Endothelial cell of umbilical vein (primary cell): ENCODE data around the gene RRP8. TPM values are rescaled to one million over a fixed set of nuclear protein-coding genes. Genes with fewer than 3 reads are reported as not detected.

ENCODE experiments used
- BruUV-seq: library from RNA; stranded (reverse); fragments of 400-500 nt; replicated peaks from 2 replicates; lab custom pipeline; 2021; lab: Mats Ljungman, UMichigan
- CTCF ChIA-PET: fragments of 300-600, 350-600 bp; sonication (Branson Sonifier 250); formaldehyde crosslinking; loops from one replicate; lab custom pipeline; 2021; ENCODE audit warnings: antibody characterized with exemption, inconsistent platforms; lab: Charles Lee
- POLR2A ChIA-PET: fragments of 300-600, 350-600 bp; sonication (Branson Sonifier 250); formaldehyde crosslinking; loops from one replicate; lab custom pipeline; 2021; ENCODE audit warnings: antibody characterized with exemption, inconsistent platforms; lab: Charles Lee
- DNase-seq: peaks from one replicate; pipeline ENCODE4 v3.0.0-alpha.2; 2011; ENCODE audit warnings: low read depth, low spot score
- FAIRE-seq: peaks from 2 replicates; lab custom pipeline; 2011; peaks lifted over from hg19 to GRCh38; lab: Jason Lieb, UNC
- H2AFZ ChIP-seq: 2 replicates; pipeline ENCODE4 v1.6.0; 2012; ENCODE audit warnings: low read depth, low read length, control low read depth, inconsistent platforms
- H3K27ac ChIP-seq: 2 replicates; pipeline ENCODE4 v1.5.1; 2011; ENCODE audit warnings: low read depth, mild to moderate bottlenecking, control low read depth, low read length, moderate library complexity; ENCODE audit not compliant: insufficient read depth
- H3K27me3 ChIP-seq, 2 experiments: 2 replicates each; pipeline versions ENCODE4 v1.6.0 to v1.6.1; 2011; ENCODE audit warnings: low read length in 2 of 2, mixed read lengths in 1 of 2; ENCODE audit not compliant: control insufficient read depth in 2 of 2, insufficient read depth in 2 of 2
- H3K36me3 ChIP-seq, 2 experiments: 2 replicates in 1 of 2; 3 replicates in 1 of 2; pipeline ENCODE4 v1.5.1; 2011; ENCODE audit warnings: low read length in 2 of 2, mild to moderate bottlenecking in 1 of 2, moderate library complexity in 1 of 2; ENCODE audit not compliant: control insufficient read depth in 2 of 2, insufficient read depth in 2 of 2; ENCODE audit errors: extremely low read depth in 1 of 2
- H3K4me1 ChIP-seq: 3 replicates; pipeline ENCODE4 v1.5.1; 2011; ENCODE audit warnings: mild to moderate bottlenecking, low read length; ENCODE audit not compliant: control insufficient read depth, insufficient read depth; ENCODE audit errors: extremely low read depth
- H3K4me2 ChIP-seq: 2 replicates; pipeline ENCODE4 v1.6.1; 2011; ENCODE audit warnings: low read length, control low read depth, mixed read lengths; ENCODE audit not compliant: insufficient read depth
- H3K4me3 ChIP-seq, 3 experiments: fragments of 200-600 bp in 1 of 3; sonication (generic), shearing (Covaris generic) in 1 of 3; replicated peaks in 1 of 3; 2 replicates each; pipeline ENCODE4 v1.5.1; 2011 to 2016; ENCODE audit warnings: control low read depth in 3 of 3, low read length in 3 of 3, mild to moderate bottlenecking in 2 of 3, inconsistent platforms in 1 of 3, low read depth in 1 of 3, moderate library complexity in 1 of 3; ENCODE audit not compliant: insufficient read depth in 1 of 3
- H3K79me2 ChIP-seq: 2 replicates; pipeline ENCODE4 v1.6.0; 2012; ENCODE audit warnings: low read length, inconsistent platforms; ENCODE audit not compliant: control insufficient read depth, insufficient read depth
- H3K9ac ChIP-seq: replicated peaks from 2 replicates; pipeline ENCODE3; 2011; ENCODE audit warnings: low read length, control low read depth; ENCODE audit not compliant: insufficient read depth; ENCODE audit errors: extremely low read depth
- H3K9me1 ChIP-seq: replicated peaks from 3 replicates; pipeline ENCODE4 v1.6.0; 2011; ENCODE audit warnings: mild to moderate bottlenecking, low read length; ENCODE audit not compliant: control insufficient read depth, insufficient read depth; ENCODE audit errors: extremely low read depth
- H3K9me3 ChIP-seq: replicated peaks from 2 replicates; pipeline ENCODE4 v1.5.1; 2012; ENCODE audit warnings: low read length, inconsistent platforms; ENCODE audit not compliant: control insufficient read depth, insufficient read depth
- H4K20me1 ChIP-seq: replicated peaks from 2 replicates; pipeline ENCODE3; 2011; ENCODE audit warnings: mild to moderate bottlenecking, low read length; ENCODE audit not compliant: control insufficient read depth, insufficient read depth; ENCODE audit errors: extremely low read depth
- CTCF ChIP-seq, 2 donors: IDR thresholded peaks; 1 replicate in 1 of 2; 2 replicates in 1 of 2; pipeline ENCODE4 v1.5.1; 2011; ENCODE audit warnings: low read length in 2 of 2, mild to moderate bottlenecking in 2 of 2, moderate library complexity in 2 of 2, control low read depth in 1 of 2, inconsistent platforms in 1 of 2, low read depth in 1 of 2; ENCODE audit not compliant: insufficient read depth in 1 of 2; ENCODE audit errors: extremely low read depth in 1 of 2
- EZH2 ChIP-seq: IDR thresholded peaks from 2 replicates; pipeline ENCODE4 v1.6.1; 2012; ENCODE audit warnings: borderline replicate concordance, low read depth, mild to moderate bottlenecking, moderate library complexity, low read length, inconsistent platforms; ENCODE audit not compliant: severe bottlenecking
- FOS ChIP-seq: IDR thresholded peaks from 2 replicates; pipeline ENCODE4 v1.6.1; 2011; ENCODE audit warnings: mild to moderate bottlenecking, low read length, moderate library complexity, borderline replicate concordance; ENCODE audit not compliant: insufficient read depth
- GATA2 ChIP-seq: IDR thresholded peaks from 2 replicates; pipeline ENCODE4 v1.7.0; 2011; ENCODE audit warnings: low read depth, mild to moderate bottlenecking, moderate library complexity, mixed read lengths, low read length; ENCODE audit not compliant: insufficient read length, insufficient read depth
- JUN ChIP-seq: IDR thresholded peaks from 2 replicates; pipeline ENCODE4 v1.6.1; 2011; ENCODE audit warnings: borderline replicate concordance, low read depth; ENCODE audit not compliant: insufficient read length, insufficient read depth
- MYC ChIP-seq: IDR thresholded peaks from one replicate; pipeline ENCODE4 v1.6.1; 2011; ENCODE audit warnings: mild to moderate bottlenecking, low read depth, low read length
- POLR2A ChIP-seq: IDR thresholded peaks from 2 replicates; pipeline ENCODE4 v1.6.1; 2012; ENCODE audit warnings: low read depth, mild to moderate bottlenecking, control low read depth, low read length
- POLR2AphosphoS5 ChIP-seq: IDR thresholded peaks from 2 replicates; pipeline ENCODE4 v1.6.1; 2012; ENCODE audit warnings: low read depth, mild to moderate bottlenecking, control low read depth, low read length, moderate library complexity; ENCODE audit not compliant: insufficient read depth
- dilution Hi-C: fragments of 300-500 bp; cut with MboI; formaldehyde crosslinking; loops from one replicate; pipeline ENCODE4 v1.15.0; 2019; ENCODE audit warnings: low sequenced_read_pairs; ENCODE audit not compliant: extremely low pct_ligation_motif_present
- intact Hi-C: fragments of 100-400 bp; cut with micrococcal nuclease; formaldehyde crosslinking; loops from one replicate; pipeline ENCODE4 v1.10.0; 2022
- polyA plus RNA-seq, 4 experiments: library from polyadenylated mRNA; depleted of rRNA in 3 of 4; stranded (reverse) in 3 of 4; unstranded in 1 of 4; fragments of >200 nt; gene quantifications; 2 replicates each; pipeline versions ENCODE4 v1.2.1 to v1.2.3, GENCODE V29; 2011 to 2012; ENCODE audit warnings: missing spikeins in 1 of 4
- total RNA-seq: library from RNA; stranded (reverse); gene quantifications from 2 replicates; pipeline ENCODE4 v1.2.3, GENCODE V29; 2021
- TF ChIP-seq, protein P1 (sequence below): IDR thresholded peaks from 2 replicates; pipeline ENCODE4 v1.6.1; 2011; ENCODE audit not compliant: insufficient read depth, insufficient read length

The RRP8 gene
- total and polyA plus RNA-seq, 2 donors (not counting 3 experiments of a cell fraction or from before 2014, with no cell fraction given) = 6.4 to 19.4 TPM

DNA sequence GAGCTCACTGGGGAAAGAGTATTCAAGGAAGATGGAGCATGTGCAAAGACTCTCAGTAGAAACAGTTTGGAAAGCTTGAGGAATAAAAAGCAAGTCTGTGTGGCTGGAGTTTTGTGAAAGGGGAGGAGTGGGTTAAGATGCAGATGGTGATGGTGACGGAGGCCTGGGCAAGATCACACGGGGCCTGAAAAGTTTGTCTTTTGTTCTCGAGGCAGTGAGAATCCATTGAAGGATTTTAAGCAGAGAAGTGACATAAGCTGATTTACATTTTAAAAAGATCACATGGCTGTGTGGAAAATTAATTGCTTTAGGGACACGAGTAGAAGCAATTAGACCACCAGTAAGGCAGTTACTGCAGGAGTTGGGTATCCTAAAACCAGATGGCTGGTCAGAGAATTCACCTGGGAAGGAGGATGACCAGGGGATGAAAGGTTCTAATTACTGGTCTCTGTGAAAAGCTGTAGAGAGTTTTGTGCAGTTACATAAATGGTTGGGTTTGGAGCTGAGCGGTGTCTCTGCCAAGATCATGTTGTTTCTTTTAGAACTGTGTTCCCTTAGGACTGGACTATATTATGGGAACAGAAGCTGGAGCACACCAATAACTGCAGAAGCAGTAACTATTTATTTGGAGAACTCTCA is 7.1 kb downstream of the RRP8 start:
- no TSS peak for BruUV-seq
- Histone ChIP-seq H3K4me3 (no peak overlapping the region), H3K27ac (no peak overlapping the region), H3K79me2 (peaks cover 27% of the 10 kb centered on the region), H4K20me1 (peaks cover 3% of the 10 kb centered on the region), H3K4me1 (no peaks in the 10 kb centered on the region), H2AFZ (no peak overlapping the region), H3K9me3 (no peaks in the 10 kb centered on the region), H3K36me3 (peaks cover 22 to 28% of the 10 kb centered on the region in 2 experiments), H3K9ac (no peak overlapping the region), H3K27me3 (no peaks in the 10 kb centered on the region), H3K4me2 (no peak overlapping the region), H3K9me1 (no peaks in the 10 kb centered on the region)
- DNase-seq (no peak), FAIRE-seq (no peak)
- POLR2A ChIA-PET = no interaction called here
- intact Hi-C loops = no loop called here
- TF ChIP-seq EZH2 (no peak), POLR2AphosphoS5 (no peak), MYC (no peak), JUN (no peak), POLR2A (no peak), CTCF (IDR thresholded peaks at IDR 0.05; ENCODE audit: extremely low read depth in 1 of 2, insufficient read depth in 1 of 2, low read depth in 1 of 2, low read length in 2 of 2) (no peak), FOS (no peak), GATA2 (no peak)
- TF ChIP-seq, protein P1, sequence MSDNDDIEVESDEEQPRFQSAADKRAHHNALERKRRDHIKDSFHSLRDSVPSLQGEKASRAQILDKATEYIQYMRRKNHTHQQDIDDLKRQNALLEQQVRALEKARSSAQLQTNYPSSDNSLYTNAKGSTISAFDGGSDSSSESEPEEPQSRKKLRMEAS = no peak
- CTCF ChIA-PET = interaction anchor here (1.1 to 5.9 kb wide), 5 partner anchors 20 to 110 kb away, joined by 3 to 46 read pairs (median 3); no protein-coding TSS in a partner anchor
- dilution Hi-C loops = no loop called here
